ENCODE measurements around the gene TFR2. TPM values are rescaled to one million over a fixed set of nuclear protein-coding genes. Genes with fewer than 3 reads are reported as not detected.

The TFR2 gene
- total and polyA plus RNA-seq, 9 of the 15 experiments (the other 6 are each of a cell fraction or from before 2014, with no cell fraction given), result 3.8 to 123 (median 51.1) TPM

DNA sequence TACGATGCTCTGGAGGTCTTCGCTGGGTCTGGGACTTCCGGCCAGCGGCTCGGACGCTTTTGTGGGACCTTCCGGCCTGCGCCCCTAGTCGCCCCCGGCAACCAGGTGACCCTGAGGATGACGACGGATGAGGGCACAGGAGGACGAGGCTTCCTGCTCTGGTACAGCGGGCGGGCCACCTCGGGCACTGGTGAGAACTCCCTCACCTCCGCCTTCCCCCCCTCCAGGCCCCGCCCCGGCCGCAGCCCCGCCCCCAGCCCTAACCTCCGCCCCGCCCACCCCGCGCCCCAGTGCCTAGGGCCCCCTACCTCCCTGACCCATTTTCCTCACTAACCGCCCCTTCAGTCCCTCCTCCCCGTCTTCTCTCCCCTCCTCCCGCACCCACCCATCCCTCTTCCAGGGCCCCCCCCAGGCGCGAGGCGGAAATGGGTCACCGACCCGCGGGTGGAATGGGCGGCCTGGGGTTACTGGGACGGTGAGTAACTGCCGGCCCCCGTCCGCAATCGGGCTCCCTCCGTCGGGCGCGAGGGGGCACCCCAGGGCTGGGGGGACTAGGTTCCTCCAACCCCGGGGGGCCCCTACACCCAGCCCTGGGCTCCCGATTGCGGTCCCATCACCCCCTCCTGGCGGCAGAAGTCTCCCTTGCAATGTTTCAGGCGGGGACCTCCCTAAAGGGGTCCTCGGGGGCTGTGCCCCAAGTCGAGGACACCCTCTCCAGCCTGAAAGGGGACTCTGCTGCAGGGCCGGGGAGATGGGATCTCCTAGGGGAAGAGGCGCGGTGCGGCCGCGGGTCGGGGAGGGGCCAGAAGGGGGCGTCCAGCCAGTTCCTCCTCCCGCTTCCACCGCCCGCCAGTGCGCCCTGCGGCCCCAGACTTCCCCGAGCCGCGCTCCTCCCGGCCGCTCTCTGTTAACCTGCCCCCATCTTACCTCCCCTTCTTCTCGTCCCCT, 37.0 kb downstream of the TFR2 start (continued):
- TF ChIP-seq FOXA3 (CRISPR knock-in tag; conservative IDR thresholded peaks at IDR 0.05 in 1 of 2, IDR thresholded peaks at IDR 0.05 in 1 of 2) (peak in 1 of 2 experiments; percentile 76; a peak in 1 of 4 replicates), POLR2A (conservative IDR thresholded peaks at IDR 0.05) (peak; percentile 40), SMAD1 (IDR thresholded peaks at IDR 0.05; ENCODE audit: low read depth, low read length, partially characterized antibody) (peak; percentile 67), TAF9B (IDR thresholded peaks at IDR 0.05; ENCODE audit: partially characterized antibody) (no peak)

DNA sequence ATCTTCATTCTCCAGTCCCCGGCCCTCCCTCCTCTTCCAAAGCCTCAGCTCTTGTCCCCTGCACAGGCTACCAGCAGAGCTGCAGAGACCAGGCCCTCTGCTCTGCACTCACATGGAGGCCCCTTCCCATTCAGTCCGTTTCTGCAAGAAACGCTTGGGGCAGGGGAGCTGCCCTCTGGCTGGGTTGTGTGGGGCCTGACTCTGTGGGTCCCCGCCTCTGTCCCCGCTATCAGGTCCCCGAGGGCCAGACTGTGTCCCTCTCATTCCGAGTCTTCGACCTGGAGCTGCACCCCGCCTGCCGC, 37.7 kb downstream of the TFR2 start:
- H3K9ac ChIP-seq (ENCODE audit: insufficient read depth in 1 of 2, low read depth in 2 of 2, low read length in 2 of 2), result peak overlapping the region; percentile 23 to 89; a peak in 2 of 4 replicates
- H3K4me3 ChIP-seq, result peak overlapping the region; percentile 58
- no peaks in the 10 kb centered on the region for H4K20me1 ChIP-seq (replicated peaks; ENCODE audit: control insufficient read depth, insufficient read depth, low read length)
- peak overlapping the region; percentile 89 for H3K4me2 ChIP-seq (ENCODE audit: insufficient read depth, low read length)
- 17% methylated on average over 10 of the region's 10 CpGs for WGBS (ENCODE audit: insufficient coverage, low coverage, missing lambda C conversion rate)
- H3K9me3 ChIP-seq (replicated peaks; ENCODE audit: control insufficient read depth, insufficient read depth, low read depth, low read length), result no peaks in the 10 kb centered on the region
- ChIA-PET POLR2A (interaction anchor here (0.5 to 1.6 kb wide), 6 partner anchors 14 to 80 kb away, joined by 3 to 7 read pairs (median 3); partner anchors contain the start of genes FBXO24 and LRCH4), CTCF (ENCODE audit: low intra/inter-chr PET ratio) (interaction anchor here (0.8 kb wide), 1 partner anchor 88 kb away, joined by 3 read pairs; no protein-coding TSS in a partner anchor)
- FAIRE-seq, result peak; percentile 26
- H3K4me1 ChIP-seq (replicated peaks in 1 of 2; ENCODE audit: control insufficient read depth in 2 of 2, insufficient read depth in 2 of 2, low read length in 2 of 2), result peaks cover 35 to 65% of the 10 kb centered on the region in 2 experiments
- BruUV-seq (replicated peaks), result TSS peak; percentile 69
- peaks cover 5% of the 10 kb centered on the region for H3K9me1 ChIP-seq (ENCODE audit: control insufficient read depth, insufficient read depth, low read length)
- H3K79me2 ChIP-seq (ENCODE audit: control insufficient read depth, insufficient read depth, low read length), result peaks cover 5% of the 10 kb centered on the region; the same call in 1 of the 3 replicates
- in situ Hi-C loops (cut with MboI), result no loop called here
- intact Hi-C loops (cut with micrococcal nuclease), result loop anchor here (2.0 kb wide), 2 partner anchors 69 to 89 kb away; partner anchors contain the start of gene GNB2
- peak overlapping the region; percentile 95 for H2AFZ ChIP-seq (ENCODE audit: low read depth, low read length)
- peak in 1 of 4 experiments; percentile 42 for DNase-seq (ENCODE audit: extremely low read depth in 1 of 4, low spot score in 3 of 4)
- ATAC-seq, result peak; percentile 1
- peak overlapping the region; percentile 54 for H3K27ac ChIP-seq (ENCODE audit: extremely low read depth, low read depth, low read length)
- H3K27me3 ChIP-seq (ENCODE audit: control insufficient read depth in 2 of 2, insufficient read depth in 2 of 2, low read length in 2 of 2), result no peaks in the 10 kb centered on the region
- no peaks in the 10 kb centered on the region for H3K36me3 ChIP-seq (ENCODE audit: control insufficient read depth, insufficient read depth, low read length)
- TF ChIP-seq, protein P1, sequence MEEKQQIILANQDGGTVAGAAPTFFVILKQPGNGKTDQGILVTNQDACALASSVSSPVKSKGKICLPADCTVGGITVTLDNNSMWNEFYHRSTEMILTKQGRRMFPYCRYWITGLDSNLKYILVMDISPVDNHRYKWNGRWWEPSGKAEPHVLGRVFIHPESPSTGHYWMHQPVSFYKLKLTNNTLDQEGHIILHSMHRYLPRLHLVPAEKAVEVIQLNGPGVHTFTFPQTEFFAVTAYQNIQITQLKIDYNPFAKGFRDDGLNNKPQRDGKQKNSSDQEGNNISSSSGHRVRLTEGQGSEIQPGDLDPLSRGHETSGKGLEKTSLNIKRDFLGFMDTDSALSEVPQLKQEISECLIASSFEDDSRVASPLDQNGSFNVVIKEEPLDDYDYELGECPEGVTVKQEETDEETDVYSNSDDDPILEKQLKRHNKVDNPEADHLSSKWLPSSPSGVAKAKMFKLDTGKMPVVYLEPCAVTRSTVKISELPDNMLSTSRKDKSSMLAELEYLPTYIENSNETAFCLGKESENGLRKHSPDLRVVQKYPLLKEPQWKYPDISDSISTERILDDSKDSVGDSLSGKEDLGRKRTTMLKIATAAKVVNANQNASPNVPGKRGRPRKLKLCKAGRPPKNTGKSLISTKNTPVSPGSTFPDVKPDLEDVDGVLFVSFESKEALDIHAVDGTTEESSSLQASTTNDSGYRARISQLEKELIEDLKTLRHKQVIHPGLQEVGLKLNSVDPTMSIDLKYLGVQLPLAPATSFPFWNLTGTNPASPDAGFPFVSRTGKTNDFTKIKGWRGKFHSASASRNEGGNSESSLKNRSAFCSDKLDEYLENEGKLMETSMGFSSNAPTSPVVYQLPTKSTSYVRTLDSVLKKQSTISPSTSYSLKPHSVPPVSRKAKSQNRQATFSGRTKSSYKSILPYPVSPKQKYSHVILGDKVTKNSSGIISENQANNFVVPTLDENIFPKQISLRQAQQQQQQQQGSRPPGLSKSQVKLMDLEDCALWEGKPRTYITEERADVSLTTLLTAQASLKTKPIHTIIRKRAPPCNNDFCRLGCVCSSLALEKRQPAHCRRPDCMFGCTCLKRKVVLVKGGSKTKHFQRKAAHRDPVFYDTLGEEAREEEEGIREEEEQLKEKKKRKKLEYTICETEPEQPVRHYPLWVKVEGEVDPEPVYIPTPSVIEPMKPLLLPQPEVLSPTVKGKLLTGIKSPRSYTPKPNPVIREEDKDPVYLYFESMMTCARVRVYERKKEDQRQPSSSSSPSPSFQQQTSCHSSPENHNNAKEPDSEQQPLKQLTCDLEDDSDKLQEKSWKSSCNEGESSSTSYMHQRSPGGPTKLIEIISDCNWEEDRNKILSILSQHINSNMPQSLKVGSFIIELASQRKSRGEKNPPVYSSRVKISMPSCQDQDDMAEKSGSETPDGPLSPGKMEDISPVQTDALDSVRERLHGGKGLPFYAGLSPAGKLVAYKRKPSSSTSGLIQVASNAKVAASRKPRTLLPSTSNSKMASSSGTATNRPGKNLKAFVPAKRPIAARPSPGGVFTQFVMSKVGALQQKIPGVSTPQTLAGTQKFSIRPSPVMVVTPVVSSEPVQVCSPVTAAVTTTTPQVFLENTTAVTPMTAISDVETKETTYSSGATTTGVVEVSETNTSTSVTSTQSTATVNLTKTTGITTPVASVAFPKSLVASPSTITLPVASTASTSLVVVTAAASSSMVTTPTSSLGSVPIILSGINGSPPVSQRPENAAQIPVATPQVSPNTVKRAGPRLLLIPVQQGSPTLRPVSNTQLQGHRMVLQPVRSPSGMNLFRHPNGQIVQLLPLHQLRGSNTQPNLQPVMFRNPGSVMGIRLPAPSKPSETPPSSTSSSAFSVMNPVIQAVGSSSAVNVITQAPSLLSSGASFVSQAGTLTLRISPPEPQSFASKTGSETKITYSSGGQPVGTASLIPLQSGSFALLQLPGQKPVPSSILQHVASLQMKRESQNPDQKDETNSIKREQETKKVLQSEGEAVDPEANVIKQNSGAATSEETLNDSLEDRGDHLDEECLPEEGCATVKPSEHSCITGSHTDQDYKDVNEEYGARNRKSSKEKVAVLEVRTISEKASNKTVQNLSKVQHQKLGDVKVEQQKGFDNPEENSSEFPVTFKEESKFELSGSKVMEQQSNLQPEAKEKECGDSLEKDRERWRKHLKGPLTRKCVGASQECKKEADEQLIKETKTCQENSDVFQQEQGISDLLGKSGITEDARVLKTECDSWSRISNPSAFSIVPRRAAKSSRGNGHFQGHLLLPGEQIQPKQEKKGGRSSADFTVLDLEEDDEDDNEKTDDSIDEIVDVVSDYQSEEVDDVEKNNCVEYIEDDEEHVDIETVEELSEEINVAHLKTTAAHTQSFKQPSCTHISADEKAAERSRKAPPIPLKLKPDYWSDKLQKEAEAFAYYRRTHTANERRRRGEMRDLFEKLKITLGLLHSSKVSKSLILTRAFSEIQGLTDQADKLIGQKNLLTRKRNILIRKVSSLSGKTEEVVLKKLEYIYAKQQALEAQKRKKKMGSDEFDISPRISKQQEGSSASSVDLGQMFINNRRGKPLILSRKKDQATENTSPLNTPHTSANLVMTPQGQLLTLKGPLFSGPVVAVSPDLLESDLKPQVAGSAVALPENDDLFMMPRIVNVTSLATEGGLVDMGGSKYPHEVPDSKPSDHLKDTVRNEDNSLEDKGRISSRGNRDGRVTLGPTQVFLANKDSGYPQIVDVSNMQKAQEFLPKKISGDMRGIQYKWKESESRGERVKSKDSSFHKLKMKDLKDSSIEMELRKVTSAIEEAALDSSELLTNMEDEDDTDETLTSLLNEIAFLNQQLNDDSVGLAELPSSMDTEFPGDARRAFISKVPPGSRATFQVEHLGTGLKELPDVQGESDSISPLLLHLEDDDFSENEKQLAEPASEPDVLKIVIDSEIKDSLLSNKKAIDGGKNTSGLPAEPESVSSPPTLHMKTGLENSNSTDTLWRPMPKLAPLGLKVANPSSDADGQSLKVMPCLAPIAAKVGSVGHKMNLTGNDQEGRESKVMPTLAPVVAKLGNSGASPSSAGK (IDR thresholded peaks at IDR 0.05), result peak; percentile 89
- TF ChIP-seq RBM15 (IDR thresholded peaks at IDR 0.05; ENCODE audit: insufficient read depth, low read length), result no peak
- TF ChIP-seq ZZZ3 (IDR thresholded peaks at IDR 0.05), result no peak
- 0 out of 4 replicates have a peak, but pooled peaks of 1 of the 2 experiments have one; percentile 31 for TF ChIP-seq TEAD1 (CRISPR knock-in tag; IDR thresholded peaks at IDR 0.05)

Measured in K562 (cell line).